Central memory CD8-positive, alpha-beta T cell (primary cell): Measurements from ENCODE around the gene GARNL3.

Source experiments
- ATAC-seq: fragments of 150-1000 bp; cut with Tn5 transposase; replicated peaks from 2 replicates; pipeline ENCODE4 v1.10.0; 2022; ENCODE audit warnings: mild to moderate bottlenecking, moderate FRiP score, moderate number of reproducible peaks; ENCODE audit not compliant: poor library complexity, severe bottlenecking; ENCODE audit errors: extremely low read depth
- DNase-seq, 2 donors: peaks; one replicate each; pipeline ENCODE4 v3.0.0; 2021; ENCODE audit warnings: low spot score in 2 of 2
- H3K27ac Mint-ChIP-seq: one replicate; pipeline ENCODE4 v1.8.0; 2022; ENCODE audit warnings: low read depth, mild to moderate bottlenecking, moderate library complexity, mixed read lengths
- H3K27me3 Mint-ChIP-seq: one replicate; pipeline ENCODE4 v1.8.0; 2022; ENCODE audit warnings: mixed read lengths
- H3K36me3 Mint-ChIP-seq: one replicate; pipeline ENCODE4 v1.8.0; 2022; ENCODE audit warnings: mild to moderate bottlenecking, moderate library complexity, mixed read lengths; ENCODE audit not compliant: insufficient read depth
- H3K4me1 Mint-ChIP-seq: one replicate; pipeline ENCODE4 v1.8.0; 2022; ENCODE audit warnings: mixed read lengths
- H3K4me3 Mint-ChIP-seq: one replicate; pipeline ENCODE4 v1.8.0; 2022; ENCODE audit warnings: mild to moderate bottlenecking, moderate library complexity, mixed read lengths
- H3K9me3 Mint-ChIP-seq: one replicate; pipeline ENCODE4 v1.8.0; 2022; ENCODE audit warnings: mixed read lengths

The GARNL3 gene

GRCh38 chr9:127291246-127291778, 26.7 kb downstream of the GARNL3 start:
- no peak overlapping the region for H3K27ac Mint-ChIP-seq
- no peaks in the 10 kb centered on the region for H3K36me3 Mint-ChIP-seq

GRCh38 chr9:127292415-127292814, 27.8 kb downstream of the GARNL3 start:
- ATAC-seq (no peak), DNase-seq (no peak)
- Mint-ChIP-seq H3K27ac (no peak overlapping the region), H3K27me3 (peaks cover 33% of the 10 kb centered on the region), H3K4me1 (peaks cover 7% of the 10 kb centered on the region), H3K36me3 (no peaks in the 10 kb centered on the region), H3K4me3 (no peak overlapping the region), H3K9me3 (no peaks in the 10 kb centered on the region)

More at GRCh38 chr9:127291246-127291778, 26.7 kb downstream of the GARNL3 start:
- H3K9me3 Mint-ChIP-seq, result no peaks in the 10 kb centered on the region
- ATAC-seq (no peak), DNase-seq (no peak)
- H3K4me1 Mint-ChIP-seq, result peaks cover 7% of the 10 kb centered on the region
- no peak overlapping the region for H3K4me3 Mint-ChIP-seq
- peaks cover 40% of the 10 kb centered on the region for H3K27me3 Mint-ChIP-seq

- peaks cover 24% of the 10 kb centered on the region for H3K27me3 Mint-ChIP-seq
- H3K27ac Mint-ChIP-seq, result no peak overlapping the region
- no peak for DNase-seq
- H3K4me1 Mint-ChIP-seq, result peaks cover 7% of the 10 kb centered on the region
- H3K9me3 Mint-ChIP-seq, result no peaks in the 10 kb centered on the region
- no peaks in the 10 kb centered on the region for H3K36me3 Mint-ChIP-seq
- ATAC-seq, result no peak
- no peak overlapping the region for H3K4me3 Mint-ChIP-seq
These were observed 28.8 kb downstream of the GARNL3 start for GRCh38 chr9:127293328-127293727.

GRCh38 chr9:127293767-127294166, 29.2 kb downstream of the GARNL3 start:
- Mint-ChIP-seq H3K27ac (no peak overlapping the region), H3K9me3 (no peaks in the 10 kb centered on the region), H3K36me3 (no peaks in the 10 kb centered on the region), H3K4me3 (no peak overlapping the region), H3K4me1 (peaks cover 7% of the 10 kb centered on the region), H3K27me3 (peaks cover 19% of the 10 kb centered on the region)
- DNase-seq, result no peak
- no peak for ATAC-seq

- Mint-ChIP-seq H3K36me3 (no peaks in the 10 kb centered on the region), H3K4me3 (no peak overlapping the region), H3K4me1 (peaks cover 7% of the 10 kb centered on the region), H3K27me3 (peaks cover 7% of the 10 kb centered on the region), H3K9me3 (no peaks in the 10 kb centered on the region), H3K27ac (no peak overlapping the region)
- no peak for DNase-seq
- no peak for ATAC-seq
These were observed 30.4 kb downstream of the GARNL3 start for GRCh38 chr9:127295005-127295404.

GRCh38 chr9:127300886-127301447, 36.4 kb downstream of the GARNL3 start:
- H3K27ac Mint-ChIP-seq, result no peak overlapping the region
- no peaks in the 10 kb centered on the region for H3K9me3 Mint-ChIP-seq
- no peaks in the 10 kb centered on the region for H3K4me1 Mint-ChIP-seq
- no peaks in the 10 kb centered on the region for H3K36me3 Mint-ChIP-seq
- no peak overlapping the region for H3K4me3 Mint-ChIP-seq
- ATAC-seq, result no peak
- DNase-seq, result no peak
- H3K27me3 Mint-ChIP-seq, result no peaks in the 10 kb centered on the region

- ATAC-seq, result no peak
- no peaks in the 10 kb centered on the region for H3K27me3 Mint-ChIP-seq
- H3K9me3 Mint-ChIP-seq, result no peaks in the 10 kb centered on the region
- peaks cover 1% of the 10 kb centered on the region for H3K36me3 Mint-ChIP-seq
- DNase-seq, result no peak
- H3K27ac Mint-ChIP-seq, result no peak overlapping the region
- H3K4me3 Mint-ChIP-seq, result no peak overlapping the region
- no peaks in the 10 kb centered on the region for H3K4me1 Mint-ChIP-seq
These were observed 39.3 kb downstream of the GARNL3 start for GRCh38 chr9:127303830-127304229.

GRCh38 chr9:127305206-127305837, 40.7 kb downstream of the GARNL3 start:
- no peaks in the 10 kb centered on the region for H3K9me3 Mint-ChIP-seq
- no peak for DNase-seq
- no peak overlapping the region for H3K4me3 Mint-ChIP-seq
- H3K27ac Mint-ChIP-seq, result no peak overlapping the region
- no peaks in the 10 kb centered on the region for H3K4me1 Mint-ChIP-seq
- no peaks in the 10 kb centered on the region for H3K27me3 Mint-ChIP-seq
- no peak for ATAC-seq
- H3K36me3 Mint-ChIP-seq, result peaks cover 1% of the 10 kb centered on the region

GRCh38 chr9:127305838-127306226, 41.3 kb downstream of the GARNL3 start:
- Mint-ChIP-seq H3K36me3 (peaks cover 1% of the 10 kb centered on the region), H3K9me3 (no peaks in the 10 kb centered on the region), H3K27me3 (no peaks in the 10 kb centered on the region), H3K4me3 (no peak overlapping the region), H3K27ac (no peak overlapping the region), H3K4me1 (no peaks in the 10 kb centered on the region)
- no peak for DNase-seq
- ATAC-seq, result no peak

GRCh38 chr9:127307802-127308201, 43.2 kb downstream of the GARNL3 start:
- ATAC-seq (no peak), DNase-seq (no peak)
- H3K27ac Mint-ChIP-seq, result no peak overlapping the region
- no peaks in the 10 kb centered on the region for H3K9me3 Mint-ChIP-seq
- no peaks in the 10 kb centered on the region for H3K4me1 Mint-ChIP-seq
- no peaks in the 10 kb centered on the region for H3K27me3 Mint-ChIP-seq
- H3K36me3 Mint-ChIP-seq, result peaks cover 1% of the 10 kb centered on the region
- no peak overlapping the region for H3K4me3 Mint-ChIP-seq

GRCh38 chr9:127308652-127309434, 44.3 kb downstream of the GARNL3 start:
- no peak for DNase-seq
- no peak overlapping the region for H3K4me3 Mint-ChIP-seq
- ATAC-seq, result no peak
- no peaks in the 10 kb centered on the region for H3K9me3 Mint-ChIP-seq
- no peak overlapping the region for H3K27ac Mint-ChIP-seq
- no peaks in the 10 kb centered on the region for H3K4me1 Mint-ChIP-seq
- peaks cover 1% of the 10 kb centered on the region for H3K36me3 Mint-ChIP-seq
- no peaks in the 10 kb centered on the region for H3K27me3 Mint-ChIP-seq

GRCh38 chr9:127309715-127310114, 45.1 kb downstream of the GARNL3 start:
- Mint-ChIP-seq H3K27me3 (no peaks in the 10 kb centered on the region), H3K4me1 (no peaks in the 10 kb centered on the region), H3K27ac (no peak overlapping the region), H3K36me3 (peaks cover 1% of the 10 kb centered on the region), H3K9me3 (no peaks in the 10 kb centered on the region), H3K4me3 (no peak overlapping the region)
- DNase-seq (no peak), ATAC-seq (no peak)
